D341Med (cell line): ENCODE results near the gene NDRG3.
"Not testable (repeated sequence)": the region's sequence is repeated elsewhere in the genome, so short reads cannot be mapped to it uniquely, and the experiment has no call there.

Experiments used
- DNase-seq: peaks from one replicate; pipeline ENCODE4 v3.0.0; 2012; ENCODE audit warnings: low spot score

Gene NDRG3

DNA sequence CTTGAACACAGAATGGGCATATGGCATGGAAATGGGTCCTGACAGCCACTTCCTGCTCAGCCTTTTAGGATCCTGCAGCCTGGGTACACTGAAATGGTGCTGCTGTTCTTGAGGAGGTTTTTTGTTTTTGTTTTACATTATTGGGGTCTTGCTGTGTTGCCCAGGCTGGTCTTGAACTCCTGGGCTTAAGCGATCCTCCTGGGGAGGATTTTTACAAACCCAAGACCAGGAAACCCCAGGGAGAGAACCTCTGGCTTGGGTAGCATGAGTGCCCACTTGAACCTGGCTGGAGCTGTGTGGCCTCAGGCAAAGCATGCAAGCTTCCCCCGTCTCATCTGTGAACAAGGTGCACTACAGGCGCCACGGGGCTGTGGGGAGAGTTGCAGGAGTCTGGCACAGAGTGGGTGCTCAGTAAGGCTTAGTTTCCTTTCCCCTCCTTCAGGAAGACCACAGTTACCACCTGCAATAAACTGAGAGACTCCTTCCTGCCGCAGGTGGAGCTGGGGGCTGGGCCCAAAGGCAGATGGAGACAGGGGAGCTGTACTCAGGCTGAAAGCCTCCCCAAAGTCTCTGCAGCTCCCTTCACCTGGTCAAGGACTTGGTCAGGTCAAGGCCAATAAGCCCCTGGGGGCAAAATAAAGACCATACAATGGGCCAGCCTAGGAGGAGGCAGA, 101.7 kb downstream of the NDRG3 start:
- no peak for DNase-seq

DNA sequence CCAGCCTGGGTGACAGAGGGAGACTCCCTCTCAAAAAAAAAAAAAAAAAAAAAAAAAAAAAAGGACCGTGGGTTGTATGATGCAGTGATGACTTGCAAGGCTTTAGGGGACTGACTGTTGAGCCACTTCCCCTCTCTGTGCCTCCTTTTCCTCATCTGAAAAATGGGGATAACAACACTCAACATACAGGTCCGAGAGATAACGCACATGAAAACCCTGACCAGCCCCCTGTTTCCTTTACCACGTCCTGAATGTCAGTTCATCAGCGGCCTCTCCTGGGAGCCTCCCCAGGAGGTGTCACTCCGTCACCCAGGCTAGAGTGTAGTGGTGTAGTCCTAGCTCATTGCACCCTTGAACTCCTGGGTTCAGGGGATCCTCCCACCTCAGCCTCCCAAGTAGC, 103.8 kb downstream of the NDRG3 start:
- no peak for DNase-seq

DNA sequence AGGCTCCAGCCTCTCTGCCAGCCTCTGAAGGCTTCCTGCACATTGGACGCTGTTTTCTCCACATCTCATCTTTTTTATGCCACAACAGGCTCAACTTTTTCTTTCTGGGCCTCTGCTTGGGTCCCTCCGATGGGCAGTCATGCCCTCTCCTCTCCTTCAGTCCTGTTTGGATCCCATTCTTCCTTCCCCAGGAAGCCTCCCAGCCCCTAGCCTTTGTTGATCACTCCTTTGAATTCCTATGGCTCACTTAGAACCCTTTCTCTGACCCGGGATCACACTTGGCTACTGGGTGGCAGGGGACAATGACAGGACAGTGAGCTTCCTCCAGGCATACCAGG, 104.4 kb downstream of the NDRG3 start:
- no peak for DNase-seq

DNA sequence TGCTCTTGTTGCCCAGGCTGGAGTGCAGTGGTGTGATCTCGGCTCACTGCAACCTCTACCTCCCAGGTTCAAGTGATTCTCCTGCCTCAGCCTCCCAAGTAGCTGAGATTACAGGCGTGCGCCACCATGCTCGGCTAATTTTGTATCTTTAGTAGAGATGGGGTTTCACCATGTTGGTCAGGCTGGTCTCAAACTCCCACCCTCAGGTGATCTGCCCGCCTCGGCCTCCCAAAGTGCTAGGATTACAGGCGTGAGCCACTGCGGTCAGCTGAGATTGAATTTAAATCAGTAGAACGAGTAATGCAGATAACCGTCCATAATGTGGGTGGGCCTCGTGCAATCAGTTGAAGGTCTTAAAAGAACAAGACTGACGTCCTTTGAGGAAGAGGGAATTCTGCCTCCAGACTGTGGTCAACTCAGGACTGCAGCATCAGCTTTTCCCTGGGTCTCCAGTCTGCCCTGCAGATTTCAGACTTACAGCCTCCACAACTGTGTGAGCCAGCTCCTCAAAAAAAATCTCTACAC, 107.0 kb downstream of the NDRG3 start:
- not testable (repeated sequence) for DNase-seq

DNA sequence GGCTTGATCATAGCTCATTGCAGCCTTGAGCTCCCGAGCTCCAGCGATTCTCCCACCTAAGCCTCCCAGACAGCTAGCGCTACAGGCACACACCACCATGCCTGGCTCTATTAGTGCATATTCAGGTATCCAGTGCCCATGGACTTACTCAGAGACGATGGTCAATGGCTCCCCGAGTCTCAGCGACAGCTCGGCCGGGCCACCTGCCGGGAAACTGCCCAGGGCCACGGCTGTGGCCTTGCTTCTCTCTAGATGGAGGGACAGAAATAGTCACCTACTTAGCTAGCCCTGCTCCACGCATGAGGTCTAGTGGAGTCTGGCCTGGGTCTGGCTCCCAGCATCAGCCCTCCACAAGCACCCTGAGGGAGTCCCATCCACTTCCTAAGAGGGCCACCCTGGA, 111.5 kb downstream of the NDRG3 start:
- no peak for DNase-seq

DNA sequence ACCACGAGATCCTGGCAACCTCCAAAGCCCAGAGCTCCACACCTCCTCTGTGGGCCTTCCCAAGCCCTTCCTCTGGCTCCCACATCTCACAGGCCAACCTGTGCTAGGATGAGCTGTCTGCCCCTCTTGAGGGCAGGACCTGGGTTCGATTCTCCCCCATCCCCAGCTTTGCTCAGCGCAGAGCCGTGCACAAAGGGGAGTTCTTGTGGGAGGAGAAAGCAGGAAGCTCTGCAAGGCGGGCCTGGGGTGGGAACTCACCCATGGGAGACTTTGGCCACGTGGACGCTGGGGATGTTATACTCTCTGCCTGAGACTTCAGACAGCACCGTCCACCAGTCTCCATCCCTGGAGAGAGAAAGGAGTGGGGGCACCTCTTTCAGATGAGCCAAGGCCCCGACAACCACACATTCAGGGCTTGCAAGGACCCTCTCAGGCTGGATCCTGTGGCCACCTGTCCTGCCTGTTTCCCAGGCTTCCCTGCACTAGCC, 112.6 kb downstream of the NDRG3 start:
- no peak for DNase-seq

DNA sequence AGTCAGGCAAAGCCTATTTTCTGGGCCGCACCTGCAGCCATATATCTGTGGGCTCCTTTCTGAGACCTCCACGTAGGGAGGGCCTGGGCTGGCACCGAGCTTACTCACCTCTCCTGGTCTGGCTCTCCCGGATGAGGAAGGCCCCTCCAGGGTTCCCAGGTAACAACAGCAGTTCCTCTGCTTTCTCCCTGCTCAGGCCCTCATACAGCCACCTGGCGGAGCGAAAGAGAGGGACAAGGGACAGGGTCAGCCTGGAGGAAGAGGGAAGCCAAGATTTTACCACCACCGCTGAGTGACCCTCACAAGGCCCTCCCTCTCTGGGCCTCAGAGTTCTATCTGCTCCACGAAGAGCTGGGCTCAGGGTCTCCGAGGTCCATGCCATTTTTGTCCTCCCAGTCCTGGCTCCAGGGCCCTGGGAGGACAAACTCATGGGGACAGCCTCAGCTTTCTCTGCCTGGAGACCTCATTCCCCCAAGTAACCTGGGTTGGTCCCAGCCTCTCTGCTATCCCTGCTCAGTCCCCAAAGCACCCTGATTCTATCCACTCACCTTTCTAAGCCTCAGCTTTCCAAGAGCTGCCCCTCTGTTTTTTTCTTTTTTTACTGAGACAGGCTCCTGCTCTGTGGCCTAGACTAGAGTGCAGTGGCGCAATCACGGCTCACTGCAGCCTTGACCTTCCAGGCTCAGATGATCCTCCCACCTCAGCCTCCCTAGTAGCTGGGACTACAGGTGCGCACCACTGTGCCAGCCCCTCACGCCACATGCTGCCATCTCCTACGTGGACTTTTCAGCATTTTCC, 113.2 kb downstream of the NDRG3 start:
- no peak for DNase-seq

DNA sequence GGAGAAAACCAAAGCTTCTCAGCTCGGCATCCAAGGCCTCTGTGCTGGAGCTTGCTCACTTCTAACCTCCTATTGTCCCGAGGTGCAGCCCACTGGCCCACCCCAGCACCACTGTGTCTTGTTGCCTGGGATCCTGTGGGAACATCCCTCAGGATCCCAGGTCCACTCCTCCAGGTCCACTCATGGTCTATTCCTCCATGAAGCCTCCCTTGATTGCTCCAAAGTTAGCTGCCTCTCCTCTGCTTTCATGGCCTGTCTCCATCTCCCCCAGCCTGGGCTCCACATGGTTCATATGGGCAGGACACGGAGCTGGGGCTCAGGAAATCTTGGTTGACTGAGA, 113.8 kb downstream of the NDRG3 start:
- no peak for DNase-seq

DNA sequence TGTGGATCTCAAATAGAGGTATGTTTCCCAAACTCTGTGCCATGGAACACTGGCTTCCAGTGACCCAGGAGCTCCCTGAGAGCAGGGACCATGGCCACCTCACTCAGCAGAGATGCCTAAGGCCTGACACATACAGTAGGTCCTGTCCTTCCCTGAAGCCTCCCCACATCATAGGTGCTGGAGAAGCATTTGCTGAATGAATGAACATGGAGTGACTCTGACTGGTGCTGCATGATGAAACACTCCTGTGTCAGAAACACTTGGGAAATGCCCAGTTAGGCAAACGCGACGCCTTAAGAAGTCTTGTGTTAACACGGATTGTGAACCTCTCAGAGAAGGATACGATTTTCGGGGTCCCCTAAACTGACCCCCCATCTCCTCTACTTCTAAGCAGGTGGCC, 114.2 kb downstream of the NDRG3 start:
- DNase-seq, result no peak

DNA sequence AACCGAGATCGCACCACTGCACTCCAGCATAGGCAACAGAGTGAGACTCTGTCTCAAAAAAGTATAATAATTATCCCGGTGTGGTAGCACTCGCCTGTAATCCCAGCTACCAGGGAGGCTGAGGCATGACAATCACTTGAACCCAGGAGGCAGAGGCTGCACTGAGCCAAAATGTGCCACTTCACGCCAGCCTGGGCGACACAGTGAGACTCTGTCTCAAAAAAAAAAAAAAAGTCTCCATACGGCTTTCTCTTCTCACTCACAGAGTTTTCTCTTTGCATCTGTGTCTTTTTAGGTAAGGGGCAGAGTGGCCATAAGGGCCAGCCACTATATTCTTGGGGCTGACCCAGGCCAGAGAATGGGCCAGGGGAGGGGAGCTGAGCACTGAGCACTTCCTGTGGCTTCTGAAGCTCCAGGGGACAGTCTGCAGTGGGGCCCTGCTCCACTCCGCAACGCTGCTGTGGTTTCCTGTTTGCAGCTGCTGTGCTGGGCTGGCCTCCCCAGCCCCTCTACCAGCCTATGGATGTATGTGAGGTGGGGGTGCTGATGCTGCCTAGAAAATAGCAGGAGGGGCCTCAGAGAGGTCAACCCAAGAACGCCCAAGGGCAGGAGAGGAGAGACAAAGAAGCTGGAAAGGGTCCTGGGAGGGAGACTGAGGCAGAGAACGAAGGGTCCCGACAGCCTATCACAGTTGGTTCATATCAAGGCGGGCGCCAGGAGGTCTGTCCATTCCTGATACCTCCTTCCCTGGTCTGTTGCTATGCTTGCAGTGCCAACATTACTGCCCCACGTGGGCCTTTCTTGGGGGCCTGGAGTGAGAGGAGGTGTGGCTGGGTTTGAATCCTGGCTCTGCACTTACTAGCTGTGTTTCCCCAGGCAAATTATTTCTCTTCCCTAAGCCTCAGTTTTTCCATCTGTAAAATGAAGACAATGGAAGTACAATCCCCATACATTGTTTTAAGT, 115.9 kb downstream of the NDRG3 start:
- DNase-seq, result no peak

DNA sequence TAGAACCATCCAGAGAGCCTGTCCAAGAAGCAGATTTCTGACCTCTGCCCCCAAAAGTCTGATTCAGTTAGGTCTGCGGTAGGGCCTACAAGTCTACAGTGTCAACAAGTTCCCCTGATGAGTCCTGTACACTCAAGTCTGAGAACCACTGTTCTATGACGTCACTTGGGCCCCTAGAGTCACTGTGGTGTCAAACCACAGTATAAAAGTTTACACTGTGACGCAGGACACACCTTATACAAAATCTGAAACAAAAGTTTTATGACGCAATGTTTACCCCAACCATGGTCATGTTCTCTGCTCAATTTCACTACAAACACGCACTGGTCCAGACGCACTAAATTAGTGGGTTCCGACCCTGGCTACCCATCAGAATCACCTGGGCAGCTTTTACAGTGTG, 117.8 kb downstream of the NDRG3 start:
- no peak for DNase-seq

DNA sequence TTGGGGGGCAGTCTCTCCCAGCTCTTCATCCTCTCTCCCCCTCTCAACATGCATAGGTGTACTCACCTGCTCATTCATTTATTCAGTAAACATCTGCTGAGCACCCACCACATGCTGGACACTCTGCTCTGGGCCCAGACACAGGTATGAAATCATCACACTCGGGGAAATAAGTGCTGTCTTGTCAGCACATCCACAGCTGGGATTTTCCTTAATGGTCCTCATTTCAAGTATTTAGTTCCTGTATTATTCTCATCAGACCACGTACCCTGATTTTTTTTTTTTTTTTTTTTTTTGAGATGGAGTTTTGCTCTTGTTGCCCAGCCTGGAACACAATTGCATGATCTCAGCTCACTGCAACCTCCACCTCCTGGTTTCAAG, 121.0 kb downstream of the NDRG3 start:
- no peak for DNase-seq

DNA sequence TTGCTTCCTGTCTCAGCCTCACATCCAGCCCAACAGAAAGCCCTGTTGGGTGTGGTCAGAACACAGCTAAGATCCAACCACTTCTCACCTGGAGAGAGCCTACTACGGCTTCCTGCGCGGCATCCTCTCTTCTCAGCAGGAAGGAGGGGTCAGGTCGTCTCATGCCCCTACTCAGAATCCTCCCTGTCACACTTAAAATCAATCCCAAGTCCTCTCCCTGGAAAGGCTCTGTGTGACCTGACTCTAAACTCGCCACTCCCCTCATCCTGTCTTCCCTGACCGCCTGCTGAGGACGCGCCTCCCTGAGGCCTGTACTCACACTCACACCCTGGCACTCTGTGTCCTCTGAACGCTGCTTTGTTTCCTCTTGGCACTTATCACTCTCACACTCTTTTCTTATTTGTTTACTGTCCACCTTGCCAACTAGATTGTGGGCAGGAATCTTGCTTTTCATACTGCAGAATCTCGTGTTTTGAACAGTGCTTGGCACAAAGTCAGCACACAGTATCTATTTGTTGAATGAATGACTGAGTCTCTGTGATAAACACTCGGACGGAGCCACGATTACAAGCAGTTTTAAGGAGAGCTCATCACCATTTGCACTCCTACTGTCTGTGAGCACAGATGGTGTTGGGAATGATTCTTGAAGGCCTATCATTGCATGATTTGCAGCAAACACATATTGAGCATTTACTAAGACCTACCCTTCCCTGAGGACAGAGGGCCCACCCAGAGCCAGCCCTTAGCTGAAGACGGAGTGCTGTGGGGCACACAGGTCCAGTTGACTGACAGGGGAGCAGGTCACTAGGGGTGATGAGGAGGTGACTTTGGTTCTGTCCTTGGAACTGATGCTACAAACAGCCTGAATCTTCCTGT, 121.6 kb downstream of the NDRG3 start:
- DNase-seq, result no peak

DNA sequence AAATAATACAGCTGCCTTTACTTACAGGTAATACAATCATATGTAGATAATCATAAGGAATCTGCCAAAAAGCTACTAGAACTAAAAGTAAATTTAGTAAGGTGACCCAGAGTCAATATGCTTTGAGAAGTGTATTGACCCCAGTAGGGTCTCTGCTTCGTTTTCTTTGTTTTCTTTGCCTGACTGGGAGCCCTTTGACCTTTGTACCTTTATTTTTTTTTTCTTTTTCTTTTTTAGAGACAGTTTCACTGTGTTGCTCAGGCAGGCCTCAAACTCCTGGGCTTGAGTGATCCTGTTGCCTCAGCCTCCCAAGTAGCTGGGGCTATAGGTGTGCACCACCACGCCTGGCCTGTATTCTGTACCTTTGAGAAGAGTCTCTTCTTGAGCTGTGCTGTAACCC, 122.4 kb downstream of the NDRG3 start:
- DNase-seq, result no peak

DNA sequence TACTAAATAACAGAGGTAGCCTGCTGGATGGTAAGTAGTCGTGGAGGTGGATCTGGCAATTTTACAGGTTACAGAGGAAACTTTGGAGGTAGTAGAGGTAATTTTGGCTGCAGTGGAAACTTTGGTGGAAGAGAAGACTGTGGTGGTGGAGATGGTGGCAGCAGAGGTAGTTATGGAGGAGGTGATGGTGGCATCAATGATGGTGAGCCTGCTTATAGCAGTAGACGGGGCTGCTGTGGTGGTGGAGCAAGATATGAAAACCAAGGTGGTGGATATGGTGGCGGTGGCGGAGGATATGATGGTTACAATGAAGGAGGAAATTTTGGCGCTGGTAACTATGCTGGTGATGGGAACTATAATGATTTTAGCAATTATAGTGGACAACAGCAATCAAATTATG, 125.0 kb downstream of the NDRG3 start:
- DNase-seq, result no peak

DNA sequence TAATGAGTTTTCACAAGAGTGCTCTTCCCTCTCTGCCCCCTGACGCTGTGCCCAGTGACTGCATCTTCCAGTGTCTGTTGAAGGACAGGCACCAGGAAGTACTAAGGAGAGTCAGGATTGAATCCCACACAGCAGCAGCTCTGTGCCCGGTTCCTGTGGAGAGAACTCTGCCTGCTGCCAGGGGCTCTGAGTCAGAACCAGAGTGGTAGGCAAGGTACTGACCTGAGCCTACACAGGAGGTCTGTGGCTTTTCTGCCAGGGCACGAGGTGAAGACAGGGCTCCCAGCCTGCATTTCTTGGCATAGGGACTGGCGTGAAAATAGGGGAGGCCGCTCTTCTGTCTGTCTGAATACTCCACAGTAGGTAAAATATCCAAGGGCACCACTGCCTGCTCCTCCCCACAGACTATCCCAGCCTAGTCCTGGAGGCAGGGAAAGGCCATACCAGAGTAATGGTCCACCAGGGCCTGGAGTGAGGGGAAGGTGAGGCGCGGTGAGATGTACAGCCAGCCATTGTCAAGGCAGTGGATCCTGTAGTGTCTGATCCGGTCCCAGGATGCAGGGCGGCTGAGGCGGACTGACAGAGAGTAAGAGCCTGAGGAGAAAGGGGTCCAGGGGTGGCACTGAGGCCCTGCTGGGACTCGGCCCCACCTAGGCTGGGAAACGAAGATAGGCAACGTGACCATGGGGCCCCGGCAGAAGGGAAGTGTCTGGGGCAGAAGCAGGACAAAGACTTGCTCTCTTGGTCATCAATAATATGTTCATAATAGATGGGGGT, 130.9 kb downstream of the NDRG3 start:
- no peak for DNase-seq

DNA sequence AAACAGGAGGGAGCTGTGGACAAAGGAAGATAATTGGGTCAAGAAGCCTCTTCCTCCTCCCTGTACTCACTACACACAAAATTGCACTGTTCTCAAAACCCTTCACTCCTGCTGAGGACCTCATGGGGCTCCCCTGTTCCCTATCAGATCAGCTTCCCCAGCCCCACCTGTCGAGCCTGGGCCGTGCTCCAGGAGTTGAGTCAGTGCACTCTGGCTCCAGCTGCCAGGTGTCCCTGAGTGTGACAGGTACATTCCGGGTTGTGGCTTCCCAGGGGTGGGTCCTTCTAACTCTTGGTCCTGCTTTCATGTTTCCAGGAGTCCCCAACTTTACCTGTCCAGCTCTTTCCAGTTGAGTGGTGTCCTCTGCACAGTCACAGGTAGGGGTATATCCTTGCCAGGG, 131.9 kb downstream of the NDRG3 start:
- no peak for DNase-seq

DNA sequence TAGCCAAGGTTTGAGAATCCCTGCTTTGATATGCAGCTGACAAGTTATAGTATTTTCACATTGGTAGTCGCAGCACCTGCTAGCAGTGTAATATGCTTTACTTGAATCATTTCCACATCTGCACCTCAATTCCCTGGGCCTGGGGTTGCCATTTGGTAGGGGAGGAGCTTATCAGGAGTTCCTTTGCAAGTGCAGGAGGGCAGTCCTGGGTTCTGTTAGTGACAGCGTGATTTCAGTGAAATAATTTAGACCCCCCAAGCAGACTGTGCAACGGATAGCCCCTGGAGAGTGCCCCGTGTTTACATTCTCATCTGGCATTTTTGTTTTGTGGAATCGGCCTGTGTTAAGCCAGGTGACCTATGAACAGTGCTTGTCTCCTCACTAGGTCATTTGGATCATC, 134.3 kb downstream of the NDRG3 start:
- DNase-seq, result no peak

DNA sequence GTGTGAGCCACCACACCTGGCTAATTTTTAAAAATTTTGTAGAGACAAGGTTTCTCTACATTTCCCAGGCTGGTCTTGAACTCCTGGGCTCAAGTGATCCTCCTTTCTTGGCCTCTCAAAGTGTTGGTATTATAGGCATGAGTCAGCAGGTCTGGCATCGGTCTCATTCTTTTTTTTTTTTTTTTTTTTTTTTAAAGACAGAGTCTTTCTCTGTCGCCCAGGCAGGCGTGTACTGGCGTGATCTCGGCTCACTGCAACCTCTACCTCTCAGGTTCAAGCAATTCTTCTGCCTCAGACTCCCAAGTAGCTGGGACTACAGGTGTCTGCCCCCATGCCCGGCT, 137.5 kb downstream of the NDRG3 start:
- not testable (repeated sequence) for DNase-seq

DNA sequence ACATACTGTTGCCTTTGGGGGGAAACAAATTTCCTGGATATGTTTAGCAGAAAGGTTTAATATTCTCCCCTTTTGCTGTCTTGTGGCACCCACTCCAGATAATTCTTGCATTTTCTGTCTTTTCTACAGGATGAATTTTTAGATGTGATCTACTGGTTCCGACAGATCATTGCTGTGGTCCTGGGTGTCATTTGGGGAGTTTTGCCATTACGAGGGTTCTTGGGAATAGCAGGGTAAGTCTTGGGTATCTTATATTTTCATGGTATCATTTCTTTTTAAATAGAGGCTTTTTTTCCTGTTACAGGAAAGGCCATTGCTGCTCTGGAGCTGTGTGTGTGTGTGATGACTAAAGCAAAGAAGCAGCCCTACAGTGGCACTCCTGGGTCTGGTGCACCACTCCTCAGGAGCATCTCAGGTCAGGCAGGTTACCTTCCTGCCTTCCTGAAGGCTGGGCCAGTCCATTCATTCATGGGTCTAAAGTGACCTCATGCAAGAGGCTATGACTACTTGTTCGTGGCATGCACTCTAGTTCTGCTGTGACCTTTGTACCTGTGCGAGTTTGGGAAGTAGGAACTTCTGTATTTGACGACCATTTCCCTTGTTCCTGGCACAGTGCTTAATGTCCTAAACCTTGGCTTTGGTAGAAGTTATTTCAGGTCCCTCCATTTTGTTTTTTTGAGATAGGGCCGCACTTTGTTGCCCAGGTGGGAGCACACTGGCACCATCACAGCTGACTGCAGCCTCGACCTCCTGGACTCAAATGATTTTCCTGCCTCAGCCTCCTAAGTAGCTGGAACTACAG, 138.1 kb downstream of the NDRG3 start:
- no peak for DNase-seq
